Stimulated activated CD8-positive, alpha-beta memory T cell treated with anti-CD3 and anti-CD28 coated beads, Interleukin-7, amount 100 ng/mL, for 1 hour (primary cell): ENCODE results near the gene KRTAP5-4.
"Not testable (repeated sequence)": the region's sequence is repeated elsewhere in the genome, so short reads cannot be mapped to it uniquely, and the experiment has no call there.

Source experiments
- DNase-seq, 2 donors: peaks; one replicate each; pipeline ENCODE4 v3.0.0-alpha.2; 2020; ENCODE audit warnings: low read depth in 2 of 2

Gene KRTAP5-4, protein sequence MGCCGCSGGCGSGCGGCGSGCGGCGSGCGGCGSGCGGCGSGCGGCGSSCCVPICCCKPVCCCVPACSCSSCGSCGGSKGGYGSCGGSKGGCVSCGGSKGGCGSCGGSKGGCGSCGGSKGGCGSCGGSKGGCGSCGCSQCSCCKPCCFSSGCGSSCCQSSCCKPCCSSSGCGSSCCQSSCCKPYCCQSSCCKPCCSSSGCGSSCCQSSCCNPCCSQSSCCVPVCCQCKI

DNA sequence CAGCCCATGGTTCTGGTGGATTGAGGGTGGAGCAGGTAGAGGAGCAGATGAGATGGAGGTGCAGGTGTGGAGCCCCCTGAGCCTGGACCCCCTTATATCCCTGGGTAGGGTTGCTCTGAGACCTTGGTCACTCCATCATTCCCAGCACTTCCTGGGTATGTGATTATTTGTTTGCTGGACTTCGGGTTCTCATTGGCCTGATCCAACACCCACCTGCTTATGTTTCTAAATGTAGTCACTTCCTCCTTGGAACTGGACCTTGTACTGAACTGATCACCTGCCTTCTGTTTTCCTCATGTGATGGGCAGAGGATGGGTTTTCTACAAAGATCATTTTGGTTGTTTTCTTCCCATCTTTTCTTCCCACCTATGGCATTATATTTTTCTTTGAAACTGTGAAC lies at the start of gene KRTAP5-4:
TSS of gene KRTAP5-4 (minus strand) at position 53 of the 400 bp plus-strand sequence. CDS start at position 8, 45 bp downstream.
- DNase-seq, result no peak

DNA sequence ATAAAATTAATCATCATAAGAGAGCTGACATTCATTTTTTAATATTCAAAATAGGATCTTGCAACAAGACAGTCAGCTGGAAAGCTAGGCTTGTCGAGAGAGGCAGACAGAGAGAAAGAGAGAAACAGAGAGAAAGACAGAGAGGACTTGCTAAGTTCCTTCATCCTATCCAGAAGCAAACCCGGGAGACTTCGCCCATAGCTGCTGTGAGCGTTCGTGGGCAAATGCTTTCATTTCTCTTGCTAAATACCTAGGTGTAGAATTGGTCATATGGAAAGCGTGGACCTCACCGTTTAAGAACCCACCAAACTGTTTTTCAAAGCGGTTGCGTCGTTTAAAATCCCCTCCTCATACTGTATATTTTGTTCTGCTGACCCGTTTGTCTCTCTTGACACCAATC lies 49.7 kb upstream of the KRTAP5-4 start:
- no peak for DNase-seq

DNA sequence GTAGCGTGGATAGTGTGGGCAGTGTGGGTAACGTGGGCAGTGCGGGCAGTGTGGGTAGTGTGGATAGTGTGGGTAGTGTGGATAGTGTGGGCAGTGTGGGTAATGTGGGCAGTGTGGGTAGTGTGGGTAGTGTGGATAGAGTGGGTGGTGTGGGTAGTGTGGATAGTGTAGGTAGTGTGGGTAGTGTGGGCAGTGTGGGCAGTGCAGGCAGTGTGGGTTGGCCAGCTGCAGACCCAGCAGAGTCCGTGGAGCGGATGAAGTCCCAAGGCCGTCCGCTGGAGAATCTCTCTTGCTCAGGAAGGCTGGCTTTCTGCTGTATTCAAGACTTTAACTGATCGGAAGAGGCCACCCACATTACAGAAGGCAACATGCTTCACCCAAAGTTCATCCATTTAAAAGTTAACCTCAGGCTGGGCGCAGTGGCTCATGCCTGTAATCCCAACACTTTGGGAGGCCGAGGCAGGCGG lies 49.0 kb upstream of the KRTAP5-4 start:
- no peak for DNase-seq

DNA sequence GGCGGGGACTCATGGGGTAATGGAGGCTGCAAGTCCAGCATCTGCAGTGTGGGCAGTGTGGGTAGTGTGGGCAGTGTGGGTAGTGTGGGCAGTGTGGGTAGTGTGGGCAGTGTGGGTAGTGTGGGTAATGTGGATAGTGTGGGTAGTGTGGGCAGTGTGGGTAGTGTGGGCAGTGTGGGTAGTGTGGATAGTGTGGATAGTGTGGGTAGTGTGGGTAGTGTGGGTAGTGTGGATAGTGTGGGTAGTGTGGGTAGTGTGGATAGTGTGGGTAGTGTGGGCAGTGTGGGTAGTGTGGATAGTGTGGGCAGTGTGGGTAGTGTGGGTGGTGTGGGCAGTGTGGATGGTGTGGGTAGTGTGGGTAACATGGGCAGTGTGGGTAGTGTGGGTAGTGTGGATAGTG lies 48.5 kb upstream of the KRTAP5-4 start:
- DNase-seq, result not testable (repeated sequence)

DNA sequence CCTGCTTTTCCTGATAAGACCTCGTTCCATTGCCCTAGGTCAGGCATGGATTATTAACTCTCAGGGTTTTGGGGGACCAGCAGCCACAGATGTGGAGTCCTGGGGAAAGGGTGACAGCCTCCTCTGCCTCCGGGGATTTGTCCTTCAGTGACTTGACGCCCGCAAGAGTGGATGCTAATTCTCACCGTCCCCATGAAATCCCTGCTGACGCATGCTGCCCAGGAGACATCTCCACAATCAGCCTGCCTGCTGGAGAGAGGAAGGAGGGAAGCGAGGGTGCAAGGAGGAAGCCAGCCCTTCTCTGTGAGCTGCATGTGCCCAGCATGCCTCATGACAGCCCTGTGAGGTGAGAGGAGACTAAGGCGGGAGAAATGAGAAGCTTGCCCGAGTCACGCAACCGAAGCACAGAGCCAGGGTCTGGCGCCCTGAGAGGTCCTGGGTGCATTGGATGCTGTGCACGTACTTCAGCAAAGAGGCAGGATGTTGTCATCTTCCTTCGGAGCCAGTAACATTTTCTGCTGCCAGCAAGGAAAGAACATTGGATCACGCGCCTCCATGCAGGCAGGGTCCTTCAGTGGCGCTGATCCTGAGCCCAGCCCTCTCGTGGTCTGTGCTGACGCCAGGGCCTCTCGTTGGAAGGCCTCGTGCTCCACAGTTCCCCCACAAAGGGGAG lies 47.7 kb upstream of the KRTAP5-4 start:
- DNase-seq, result no peak

DNA sequence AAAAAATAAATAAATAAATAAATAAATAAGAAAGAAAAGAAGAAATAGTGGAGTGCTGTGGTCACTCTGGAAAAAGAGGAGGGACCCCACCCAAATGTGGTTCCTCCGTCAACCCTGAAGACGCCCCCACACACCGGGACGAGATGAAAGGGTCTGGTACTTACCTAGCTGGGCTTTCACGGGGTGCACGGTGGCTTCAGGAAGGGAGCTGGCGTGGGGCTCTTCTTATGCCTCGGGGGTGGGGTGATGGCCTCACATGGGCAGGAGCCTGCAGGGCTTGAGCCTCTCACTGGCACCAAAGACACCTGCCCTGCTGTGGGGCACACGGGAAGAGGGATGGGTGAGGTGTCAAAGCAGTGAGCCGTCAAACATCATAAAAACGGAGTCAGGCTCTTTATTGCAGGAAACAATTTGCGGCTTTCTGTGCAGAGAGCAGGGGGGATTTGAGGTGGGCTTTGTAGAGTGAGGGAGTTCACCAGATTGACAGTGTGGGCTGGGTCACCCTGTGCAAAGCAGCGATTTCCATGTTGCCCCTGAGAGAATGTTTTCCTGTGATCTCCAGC lies 47.1 kb upstream of the KRTAP5-4 start:
- DNase-seq, result no peak

DNA sequence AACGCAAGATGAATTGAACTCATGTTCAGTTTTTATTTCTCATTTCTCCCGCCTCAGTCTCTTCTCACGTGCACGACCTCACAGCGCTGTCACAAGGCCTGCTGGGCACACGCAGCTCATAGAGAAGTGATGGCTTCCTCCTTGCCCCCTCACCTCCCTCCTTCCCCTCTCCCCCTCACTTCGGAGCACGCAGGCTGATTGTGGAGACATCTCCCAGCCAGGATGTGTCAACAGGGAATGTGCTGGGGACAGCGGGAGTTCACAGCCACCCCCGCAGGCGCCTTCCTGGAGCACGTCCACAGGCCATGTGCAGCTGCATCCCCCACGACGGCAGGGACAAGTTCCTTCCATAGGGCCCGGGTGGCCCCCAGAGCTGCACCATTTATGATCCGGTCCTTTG lies 46.0 kb upstream of the KRTAP5-4 start:
- DNase-seq, result no peak

DNA sequence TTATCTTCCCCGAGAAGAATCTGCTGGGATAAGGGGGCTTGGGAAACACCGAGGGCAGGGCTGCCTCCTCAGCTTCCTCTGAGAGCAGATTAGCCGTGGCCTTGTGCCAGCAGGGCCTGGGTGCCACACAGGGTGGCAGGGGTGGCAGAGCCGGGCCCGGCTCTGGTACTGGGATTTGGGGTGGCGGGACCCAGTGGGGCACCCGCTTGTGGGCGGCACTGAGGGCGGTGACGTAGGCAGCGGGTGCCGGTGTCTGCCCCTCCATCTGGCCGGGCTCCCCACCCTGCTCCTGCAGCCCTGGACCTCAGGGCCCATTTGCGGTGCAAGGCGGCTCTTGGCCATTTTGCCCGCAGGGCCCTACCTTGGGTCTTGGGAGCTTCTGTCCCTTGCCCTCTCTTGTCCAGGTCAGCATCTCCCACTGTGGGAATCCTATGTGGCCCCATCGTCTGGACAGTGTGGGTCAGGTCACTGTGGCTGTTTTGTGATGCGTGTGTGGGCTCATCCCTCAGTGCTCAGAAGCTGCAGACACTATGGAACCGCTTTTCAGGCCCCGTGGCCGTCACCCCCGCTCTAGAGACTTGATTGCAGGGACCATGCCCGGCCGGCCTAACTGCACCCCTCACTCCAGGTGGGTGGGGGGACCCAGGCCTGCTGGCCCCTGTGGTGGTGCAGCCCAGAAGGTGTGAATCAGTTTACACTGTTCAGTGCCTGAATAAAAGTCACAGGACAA lies 45.3 kb upstream of the KRTAP5-4 start:
- DNase-seq, result no peak

DNA sequence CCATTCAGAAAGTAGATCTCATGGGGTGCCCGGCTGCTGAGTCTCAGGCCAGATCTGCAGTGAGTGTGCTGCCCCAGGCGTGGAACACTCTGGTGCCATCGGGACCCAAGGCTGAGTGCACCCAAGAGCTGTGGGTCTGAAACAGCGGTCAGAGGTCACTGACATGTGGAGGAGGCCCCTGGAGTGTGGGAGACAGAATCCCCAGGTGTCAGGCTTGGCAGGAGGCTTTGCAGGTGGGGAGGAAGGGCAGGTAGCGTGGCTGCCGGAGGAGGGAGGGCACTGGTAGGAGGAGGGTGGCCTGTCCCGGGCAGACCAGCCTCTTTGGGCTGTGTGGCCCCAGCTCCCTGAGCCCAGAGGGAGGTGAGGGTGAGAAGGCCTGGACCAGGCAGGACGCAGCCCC lies 43.4 kb upstream of the KRTAP5-4 start:
- DNase-seq, result no peak

DNA sequence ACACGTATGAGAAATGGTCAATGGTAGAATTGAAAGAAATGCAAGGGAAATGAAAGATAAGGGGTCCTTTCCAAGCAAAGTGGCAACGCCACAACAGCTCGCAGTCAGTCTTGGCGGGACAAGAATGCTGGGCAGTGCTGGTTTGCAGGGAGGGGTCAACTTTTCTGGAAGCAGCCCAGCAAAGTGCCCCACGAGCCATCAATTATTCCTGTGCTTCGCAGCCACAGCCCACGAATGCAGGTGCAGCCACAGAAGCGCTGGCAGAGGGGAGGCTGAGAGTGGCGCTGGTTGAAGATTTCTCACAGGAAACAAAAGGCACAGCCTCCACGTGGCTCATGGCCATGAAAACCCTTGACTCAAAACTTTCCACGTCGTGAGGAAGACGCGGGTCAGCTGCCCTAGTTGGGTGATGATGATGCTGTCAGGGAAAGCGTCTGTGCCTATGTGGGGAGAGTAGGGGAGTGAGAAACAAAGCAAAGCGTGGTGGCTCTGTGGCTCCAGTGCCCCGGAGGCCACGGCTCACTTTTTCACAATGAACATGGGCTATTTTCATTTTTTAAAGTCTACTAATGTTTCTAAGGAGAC lies 40.9 kb upstream of the KRTAP5-4 start:
- not testable (repeated sequence) for DNase-seq

DNA sequence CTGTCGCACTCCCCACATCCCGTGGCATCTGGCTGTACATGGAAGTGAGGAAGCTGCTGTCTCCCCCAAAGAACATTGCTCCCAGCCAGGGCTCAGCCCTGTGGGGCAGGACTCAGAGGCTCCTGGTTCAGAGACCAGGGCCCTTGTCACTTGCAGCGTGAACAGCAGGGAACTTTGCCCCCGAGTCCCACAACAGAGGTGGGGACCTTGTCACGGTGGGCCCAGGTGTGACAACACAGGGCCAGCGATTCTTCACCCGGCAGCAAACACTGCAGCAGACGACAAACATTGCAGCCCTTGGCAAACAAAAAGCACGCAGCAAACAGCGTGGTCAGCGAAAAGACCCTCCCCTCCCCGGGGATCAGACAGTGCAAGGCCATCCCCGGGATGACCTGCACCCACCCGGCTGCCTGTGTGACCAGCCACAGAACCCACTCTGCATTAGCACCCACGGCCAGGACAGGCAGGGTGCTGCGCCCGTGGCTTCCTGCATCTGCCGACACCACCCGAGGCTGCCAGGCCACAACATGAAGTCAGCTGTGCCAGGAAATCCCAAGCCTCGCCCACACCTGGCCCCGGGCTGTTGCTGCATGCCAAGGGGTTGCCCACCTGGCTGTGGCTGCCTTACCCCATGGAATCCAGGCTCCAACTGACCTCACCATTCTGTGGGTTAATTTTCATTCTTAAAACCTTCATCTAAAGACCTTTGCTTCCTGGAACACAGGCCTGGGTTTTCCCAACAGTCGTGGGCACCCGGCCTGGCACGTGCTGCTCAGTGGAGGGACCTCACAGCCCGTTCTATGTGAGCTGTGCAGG lies 39.7 kb upstream of the KRTAP5-4 start:
- not testable (repeated sequence) for DNase-seq

DNA sequence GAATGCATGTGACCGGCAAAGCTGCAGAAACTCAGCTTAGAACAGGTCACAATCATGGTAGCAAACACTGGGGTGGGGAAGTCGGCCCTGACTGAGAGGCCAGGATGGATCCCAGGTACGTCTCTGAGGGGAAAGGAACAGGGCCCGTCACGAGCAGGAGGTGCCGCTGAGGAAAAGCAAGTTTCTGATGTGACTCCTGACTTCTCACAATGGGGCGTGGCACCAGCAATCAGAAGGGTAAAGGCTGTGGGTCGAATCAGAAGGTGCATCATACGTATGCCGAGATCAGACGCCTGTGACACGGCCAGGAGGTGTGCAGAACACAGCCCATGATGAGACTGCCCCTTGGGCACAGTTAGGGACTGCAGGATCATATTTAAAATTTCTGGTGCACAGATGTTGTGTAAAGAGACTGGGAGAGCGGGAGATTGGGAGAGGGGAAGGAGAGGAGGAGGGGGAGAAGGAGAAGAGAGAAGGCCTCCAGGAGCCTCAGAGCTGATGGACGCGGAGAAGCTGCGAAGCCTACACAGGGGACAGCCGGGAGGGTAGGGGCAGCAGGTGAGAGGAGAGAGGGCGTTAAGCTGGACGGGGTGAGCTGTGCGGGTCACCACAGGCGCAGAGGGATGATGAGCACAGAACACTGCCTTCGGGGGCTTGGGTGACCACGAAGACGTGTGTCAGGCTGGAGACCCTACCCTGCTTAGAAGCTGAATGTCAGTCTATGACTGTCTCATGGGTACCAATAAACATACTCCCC lies 38.4 kb upstream of the KRTAP5-4 start:
- DNase-seq, result no peak

DNA sequence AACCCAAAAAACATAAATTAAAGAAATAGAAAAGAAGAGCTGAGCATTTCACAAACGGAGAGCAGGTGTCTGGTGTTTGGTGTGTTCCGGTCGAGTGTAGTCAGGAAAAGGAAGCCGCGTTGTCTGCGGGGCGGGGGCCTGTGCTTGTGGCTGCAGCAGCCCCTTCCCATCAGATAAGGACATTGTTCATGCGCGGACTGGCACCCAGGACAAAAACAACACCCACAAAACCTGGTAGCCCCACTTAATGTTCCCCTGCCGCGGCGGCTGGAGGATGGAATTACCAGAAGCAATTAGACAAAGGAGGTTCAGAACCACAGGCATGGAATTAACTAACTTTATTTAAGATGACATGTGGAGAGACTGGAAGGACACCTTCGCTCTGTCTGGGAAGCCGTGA lies 37.6 kb upstream of the KRTAP5-4 start:
- DNase-seq, result no peak

DNA sequence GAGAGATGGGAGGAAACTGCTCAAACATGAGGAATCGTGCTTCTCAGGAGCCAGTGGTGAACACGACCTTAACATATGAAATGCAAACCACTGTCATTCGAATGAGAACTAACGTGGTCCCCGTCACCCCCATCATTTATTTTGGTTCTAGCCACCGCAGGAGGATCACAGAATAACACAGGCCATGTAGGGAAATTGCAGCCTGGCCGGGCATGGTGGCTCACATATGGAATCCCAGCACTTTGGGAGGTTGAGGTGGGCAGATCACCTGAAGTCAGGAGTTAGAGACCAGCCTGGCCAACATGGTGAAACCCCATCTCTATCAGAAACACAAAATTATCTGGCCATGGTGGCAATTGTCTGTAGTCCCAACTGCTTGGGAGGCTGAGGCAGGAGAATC lies 34.7 kb upstream of the KRTAP5-4 start:
- DNase-seq, result no peak

DNA sequence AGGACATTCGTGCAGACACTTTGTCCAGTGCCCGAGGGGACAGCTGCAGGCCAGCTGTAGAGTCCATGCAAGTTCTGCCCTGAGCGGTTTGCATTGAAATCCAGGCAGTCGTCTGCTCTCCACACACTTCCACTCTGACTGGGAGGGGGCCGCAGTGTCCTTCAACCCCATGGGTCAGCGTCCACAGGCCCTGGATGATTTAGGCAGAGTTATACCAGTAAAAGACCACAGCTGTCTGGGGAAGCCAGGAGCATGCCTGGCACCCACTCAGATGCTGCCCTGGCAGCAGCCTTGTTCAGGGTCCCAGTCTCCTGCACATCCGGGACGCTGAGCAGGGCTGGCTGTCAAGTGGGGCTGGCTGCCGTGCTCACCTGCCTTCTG lies 34.1 kb upstream of the KRTAP5-4 start:
- no peak for DNase-seq

DNA sequence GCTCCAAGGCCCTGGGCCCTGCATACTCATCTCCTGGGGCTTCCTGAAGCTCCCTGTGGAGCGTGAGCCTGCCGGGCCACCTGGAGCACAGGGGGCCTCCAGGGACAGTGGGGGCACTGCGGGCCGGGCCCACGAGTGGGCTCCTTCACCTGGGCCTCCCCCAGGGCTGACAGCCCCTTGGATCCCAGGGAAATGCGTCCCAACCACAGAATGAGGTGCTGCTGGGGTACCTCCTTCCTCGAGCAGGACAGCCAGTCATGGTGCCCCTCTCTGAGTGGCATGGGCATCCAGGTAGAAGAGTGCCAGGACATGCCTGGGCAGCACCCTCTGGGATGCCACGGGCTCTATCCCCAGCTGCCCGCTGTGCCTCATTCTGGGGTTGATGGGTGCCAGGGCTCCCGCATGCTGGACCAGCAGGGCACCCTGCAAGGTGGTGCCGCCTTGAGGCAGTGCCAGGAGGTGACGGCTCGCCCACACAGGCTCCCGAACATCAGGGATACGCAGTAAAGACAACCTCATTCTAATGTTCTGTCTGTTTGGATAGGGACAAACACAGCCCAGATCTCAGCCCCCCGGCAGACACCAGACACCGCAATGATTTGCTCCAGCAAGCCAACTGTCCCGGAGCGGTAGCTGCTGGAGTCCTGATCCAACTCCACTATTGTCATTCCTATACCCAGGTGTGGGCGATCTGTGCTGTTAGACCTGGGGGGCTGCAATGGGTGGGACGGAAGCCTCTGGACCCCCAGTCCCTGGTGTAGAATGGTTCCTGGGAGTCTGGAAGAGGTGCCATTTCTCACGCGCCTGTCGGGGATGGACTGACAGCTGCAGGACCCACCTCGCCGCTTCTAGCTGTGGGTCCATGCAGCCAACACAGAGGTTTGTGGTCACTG lies 33.5 kb upstream of the KRTAP5-4 start:
- DNase-seq, result no peak

DNA sequence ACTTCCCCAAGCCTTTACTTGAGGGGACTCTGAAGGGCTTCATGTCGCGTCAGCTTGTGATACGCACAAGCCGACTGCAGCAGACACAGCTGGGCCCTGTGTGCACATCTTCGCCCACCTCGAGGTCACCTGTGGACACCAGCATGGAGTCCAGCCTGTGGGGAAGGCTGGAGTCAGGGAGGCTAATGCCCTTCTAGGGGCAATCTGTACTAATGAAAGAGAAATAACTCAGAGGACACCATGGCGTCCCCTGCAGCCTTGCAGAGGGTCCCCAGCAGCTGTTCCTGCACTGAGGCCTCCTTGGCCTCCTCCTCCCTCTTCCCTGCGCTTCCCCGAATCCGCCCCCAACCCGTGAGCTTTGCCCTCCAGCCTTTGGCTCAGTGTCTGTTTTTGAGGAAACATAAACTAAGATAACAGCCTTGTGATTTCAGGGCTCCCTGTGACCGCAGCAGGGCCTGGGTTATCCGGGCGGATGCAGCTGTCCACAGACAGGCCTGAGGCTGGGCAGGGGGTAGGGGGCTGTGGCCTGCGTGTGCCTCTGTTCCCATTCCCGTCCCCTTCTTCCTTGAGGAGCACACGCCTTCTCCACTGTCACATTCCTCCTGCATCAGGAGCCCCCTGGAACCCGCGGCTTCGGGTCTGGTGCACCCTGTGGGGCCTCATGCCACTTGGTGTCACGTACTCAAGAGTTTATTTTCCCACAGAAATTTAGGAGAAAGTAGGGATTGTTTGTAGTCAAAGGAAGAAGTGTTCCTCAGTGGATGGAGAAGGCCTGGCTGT lies 32.6 kb upstream of the KRTAP5-4 start:
- DNase-seq, result no peak

DNA sequence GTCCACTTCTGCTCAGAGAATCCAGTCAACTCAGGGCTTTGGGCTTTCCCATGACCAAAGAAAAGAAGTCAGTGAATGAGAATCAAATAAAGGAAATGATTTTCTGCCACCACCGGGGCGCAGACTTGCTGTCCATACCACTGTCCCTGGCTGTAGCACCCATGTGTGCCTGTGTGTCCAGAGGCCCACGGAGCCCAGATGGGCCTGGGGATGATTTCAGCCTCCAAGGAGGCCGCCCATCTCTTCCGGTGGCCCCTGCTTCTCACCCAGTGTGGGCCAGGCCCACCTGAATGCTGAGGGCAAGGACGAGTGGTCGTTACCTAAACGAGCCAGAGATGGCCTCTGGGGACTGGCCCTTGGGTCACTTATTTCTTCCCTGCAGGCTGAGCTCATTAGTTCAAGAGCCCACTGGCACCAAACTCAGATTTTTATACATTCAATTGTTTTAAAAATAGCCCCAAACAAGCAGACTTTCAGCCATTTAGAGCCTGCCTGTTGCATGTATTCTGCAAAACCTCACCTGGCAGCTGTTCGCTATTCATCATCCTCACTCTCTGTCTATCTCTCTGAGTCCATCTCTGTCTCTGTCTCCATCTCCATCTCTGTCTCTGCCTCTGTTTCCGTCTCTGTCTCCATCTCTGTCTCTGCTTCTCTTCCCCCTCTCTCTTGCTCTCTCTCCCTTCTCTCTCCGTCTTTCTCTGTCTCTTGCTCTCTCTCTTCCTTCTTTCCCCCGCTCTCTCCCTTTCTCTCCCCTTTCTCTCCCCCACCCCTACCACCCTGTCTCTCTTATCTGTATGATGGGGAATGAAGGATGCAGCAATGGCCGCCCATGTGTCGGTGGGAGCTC lies 31.8 kb upstream of the KRTAP5-4 start:
- no peak for DNase-seq
